Liver (tissue), 9 donors: Measurements from ENCODE around the gene DGKD. TPM values are rescaled to one million over a fixed set of nuclear protein-coding genes. Genes with fewer than 3 reads are reported as not detected.

Experiments
- DNase-seq: peaks from one replicate; pipeline ENCODE4 v3.0.0-alpha.2; 2017; ENCODE audit warnings: low spot score
- H3K27ac ChIP-seq, 2 donors: one replicate each; pipeline ENCODE4 v1.7.0; 2013; ENCODE audit warnings: inconsistent platforms in 2 of 2, low read length in 2 of 2, control low read depth in 1 of 2, low read depth in 1 of 2, mild to moderate bottlenecking in 1 of 2
- H3K27me3 ChIP-seq, 4 donors: one replicate each; pipeline versions ENCODE4 v1.6.1 to v1.7.0; 2013; ENCODE audit warnings: low read length in 3 of 4, inconsistent platforms in 1 of 4, mild to moderate bottlenecking in 1 of 4, moderate library complexity in 1 of 4; ENCODE audit not compliant: control insufficient read depth in 4 of 4, insufficient read depth in 4 of 4
- H3K36me3 ChIP-seq, 4 donors: one replicate each; pipeline versions ENCODE4 v1.6.1 to v1.7.0; 2013; ENCODE audit warnings: low read length in 3 of 4, mild to moderate bottlenecking in 3 of 4, low read depth in 1 of 4, moderate library complexity in 1 of 4; ENCODE audit not compliant: control insufficient read depth in 4 of 4, insufficient read depth in 3 of 4
- H3K4me1 ChIP-seq, 4 donors: one replicate each; pipeline versions ENCODE4 v1.6.1 to v1.7.0; 2013; ENCODE audit warnings: low read length in 3 of 4, mild to moderate bottlenecking in 3 of 4, moderate library complexity in 1 of 4; ENCODE audit not compliant: control insufficient read depth in 4 of 4, insufficient read depth in 4 of 4
- H3K4me3 ChIP-seq, 3 donors: one replicate each; pipeline versions ENCODE4 v1.6.1 to v1.7.0; 2013; ENCODE audit warnings: low read length in 3 of 3, control low read depth in 1 of 3, low read depth in 1 of 3, mild to moderate bottlenecking in 1 of 3
- H3K9ac ChIP-seq, 2 donors: one replicate each; pipeline ENCODE4 v1.7.0; 2013; ENCODE audit warnings: low read length in 2 of 2, mild to moderate bottlenecking in 2 of 2, moderate library complexity in 2 of 2, control low read depth in 1 of 2, low read depth in 1 of 2
- H3K9me3 ChIP-seq, 4 donors: one replicate each; pipeline versions ENCODE4 v1.6.1 to v1.7.0; 2013; ENCODE audit warnings: low read length in 3 of 4; ENCODE audit not compliant: control insufficient read depth in 4 of 4
- ATF3 ChIP-seq: IDR thresholded peaks from 2 replicates; pipeline ENCODE4 v1.6.1; 2016; ENCODE audit warnings: antibody characterized with exemption
- CTCF ChIP-seq: fragments of 150-350 bp; IDR thresholded peaks from 2 replicates; pipeline ENCODE4 v1.5.1; 2017; ENCODE audit warnings: improper control_type of control experiment, low read depth, low read length; ENCODE audit not compliant: missing input control
- EGR1 ChIP-seq, 2 donors: IDR thresholded peaks; 2 replicates each; pipeline ENCODE4 v1.6.1; 2016 to 2018; ENCODE audit warnings: antibody characterized with exemption in 2 of 2, low read depth in 2 of 2
- FOXA1 ChIP-seq: IDR thresholded peaks from 2 replicates; pipeline ENCODE4 v1.6.1; 2016; ENCODE audit warnings: antibody characterized with exemption
- GABPA ChIP-seq, 2 donors: IDR thresholded peaks in 1 of 2; conservative IDR thresholded peaks in 1 of 2; 2 replicates each; pipeline ENCODE4 v1.6.1; 2016; ENCODE audit warnings: antibody characterized with exemption in 2 of 2, mild to moderate bottlenecking in 1 of 2, moderate library complexity in 1 of 2
- HNF4A ChIP-seq, 2 donors: conservative IDR thresholded peaks; 2 replicates each; pipeline ENCODE4 v1.6.1; 2016; ENCODE audit warnings: antibody characterized with exemption in 2 of 2, mild to moderate bottlenecking in 2 of 2
- HNF4G ChIP-seq: IDR thresholded peaks from 2 replicates; pipeline ENCODE4 v1.6.1; 2016; ENCODE audit warnings: antibody characterized with exemption
- JUND ChIP-seq, 2 donors: IDR thresholded peaks; 2 replicates each; pipeline ENCODE4 v1.6.1; 2016; ENCODE audit warnings: antibody characterized with exemption in 2 of 2
- MAX ChIP-seq: IDR thresholded peaks from 2 replicates; pipeline ENCODE4 v1.6.1; 2016; ENCODE audit warnings: antibody characterized with exemption
- NR2F2 ChIP-seq: IDR thresholded peaks from 2 replicates; pipeline ENCODE4 v1.6.1; 2016; ENCODE audit warnings: antibody characterized with exemption
- RAD21 ChIP-seq, 2 donors: IDR thresholded peaks; 2 replicates each; pipeline ENCODE4 v1.6.1; 2016; ENCODE audit warnings: antibody characterized with exemption in 2 of 2, mild to moderate bottlenecking in 2 of 2
- REST ChIP-seq: IDR thresholded peaks from 2 replicates; pipeline ENCODE4 v1.6.1; 2016; ENCODE audit warnings: antibody characterized with exemption, mild to moderate bottlenecking
- RXRA ChIP-seq, 2 donors: IDR thresholded peaks; 2 replicates each; pipeline ENCODE4 v1.6.1; 2017 to 2018; ENCODE audit warnings: antibody characterized with exemption in 2 of 2, mild to moderate bottlenecking in 1 of 2
- SP1 ChIP-seq: IDR thresholded peaks from 2 replicates; pipeline ENCODE4 v1.6.1; 2018; ENCODE audit warnings: antibody characterized with exemption, mild to moderate bottlenecking
- TAF1 ChIP-seq: conservative IDR thresholded peaks from 2 replicates; pipeline ENCODE4 v1.6.1; 2016; ENCODE audit warnings: antibody characterized with exemption, mild to moderate bottlenecking
- YY1 ChIP-seq: IDR thresholded peaks from 2 replicates; pipeline ENCODE4 v1.6.1; 2016; ENCODE audit warnings: antibody characterized with exemption, mild to moderate bottlenecking
- ZBTB33 ChIP-seq: IDR thresholded peaks from 2 replicates; pipeline ENCODE4 v1.6.1; 2016; ENCODE audit warnings: antibody characterized with exemption
- WGBS: extraction: QIAGEN DNeasy Blood & Tissue Kit; methylation state at CpG from one replicate; pipeline ENCODE4 v1.1.7; 2013; 5-methylcytosine and 5-hydroxymethylcytosine counted together
- polyA plus RNA-seq, 2 donors: library from polyadenylated mRNA; stranded (reverse) in 1 of 2; unstranded in 1 of 2; fragments of 200-250 nt in 1 of 2; fragments of >200 nt in 1 of 2; fragmentation: Nextera tagmentation in 1 of 2; extraction: Ambion mirVana in 1 of 2; gene quantifications; one replicate each; pipeline versions ENCODE4 v1.2.1 to v1.2.3, GENCODE V29; 2013 to 2015
- total RNA-seq, 2 donors: library from RNA; depleted of rRNA; stranded (reverse); fragments of >200 nt; gene quantifications; one replicate each; pipeline ENCODE4 v1.2.3, GENCODE V29; 2014
- donor health status: healthy.
- donor health status: healthy.
- donor health status: healthy.
- donor health status: healthy.
- donor health status: healthy.

Gene DGKD
- total and polyA plus RNA-seq, 4 donors: 4.8 to 16.4 (median 8.2) TPM

DNA sequence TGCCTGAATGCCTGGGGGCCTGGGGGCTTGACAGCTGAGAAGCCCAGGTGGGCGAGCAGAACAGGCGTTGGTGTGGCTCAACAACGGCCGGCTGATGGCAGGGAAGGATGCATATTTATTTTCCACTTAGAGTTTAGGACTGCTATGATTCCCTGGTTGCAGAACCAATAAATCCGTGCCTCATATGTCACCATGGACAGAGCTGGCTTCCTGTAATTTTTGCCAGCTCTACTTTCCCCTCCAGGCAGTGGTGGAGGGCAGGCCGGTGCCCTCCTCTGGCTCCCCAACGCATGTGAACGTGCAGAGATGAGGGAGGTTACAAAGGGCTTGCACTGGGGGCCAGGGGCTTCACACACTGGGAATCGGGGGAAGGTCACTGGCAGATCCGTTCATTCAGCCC lies 28.5 kb upstream of the DGKD start:
- no peaks in the 10 kb centered on the region for H3K36me3 ChIP-seq
- no peaks in the 10 kb centered on the region for H3K4me1 ChIP-seq
- no peak overlapping the region for H3K4me3 ChIP-seq
- H3K27ac ChIP-seq: no peak overlapping the region
- no peak for TF ChIP-seq GABPA (IDR thresholded peaks at IDR 0.05 in 1 of 2, conservative IDR thresholded peaks at IDR 0.05 in 1 of 2)
- no peak for TF ChIP-seq MAX
- TF ChIP-seq SP1: no peak
- no peak for TF ChIP-seq HNF4G
- TF ChIP-seq HNF4A (conservative IDR thresholded peaks at IDR 0.05): no peak
- TF ChIP-seq TAF1: no peak
- no peak for TF ChIP-seq ATF3
- no peaks in the 10 kb centered on the region for H3K27me3 ChIP-seq
- H3K9ac ChIP-seq: no peak overlapping the region
- no peaks in the 10 kb centered on the region for H3K9me3 ChIP-seq
- WGBS: 80% methylated on average over 10 of the region's 10 CpGs
- DNase-seq: no peak

DNA sequence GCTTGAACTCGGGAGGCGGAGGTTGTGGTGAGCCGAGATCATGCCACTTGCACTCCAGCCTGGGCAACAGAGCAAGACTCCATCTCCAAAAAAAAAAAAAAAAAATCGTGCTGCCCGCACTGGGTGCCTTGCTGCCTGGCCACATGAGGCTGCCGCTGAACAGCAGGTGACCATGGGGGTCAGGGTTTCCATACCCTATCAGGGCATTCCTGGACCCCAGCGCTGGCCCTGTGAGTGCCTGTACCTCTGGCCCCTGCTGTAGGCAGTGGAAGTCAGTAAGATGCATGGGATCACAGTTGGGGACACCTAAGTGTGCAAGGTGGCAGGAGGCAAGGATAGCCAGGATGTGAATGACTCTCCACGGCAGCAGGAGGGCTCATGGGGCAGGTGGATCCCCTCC lies 27.8 kb upstream of the DGKD start:
- no peak for TF ChIP-seq YY1
- no peak for TF ChIP-seq RXRA (IDR thresholded peaks at IDR 0.05)
- TF ChIP-seq HNF4G: no peak
- TF ChIP-seq ATF3: no peak
- TF ChIP-seq FOXA1: no peak
- TF ChIP-seq GABPA (IDR thresholded peaks at IDR 0.05 in 1 of 2, conservative IDR thresholded peaks at IDR 0.05 in 1 of 2): no peak
- TF ChIP-seq JUND (IDR thresholded peaks at IDR 0.05): no peak
- no peak for TF ChIP-seq RAD21 (IDR thresholded peaks at IDR 0.05)
- H3K9ac ChIP-seq: no peak overlapping the region
- H3K4me1 ChIP-seq: no peaks in the 10 kb centered on the region
- no peaks in the 10 kb centered on the region for H3K27me3 ChIP-seq
- no peaks in the 10 kb centered on the region for H3K36me3 ChIP-seq
- H3K9me3 ChIP-seq: no peaks in the 10 kb centered on the region
- WGBS: 89% methylated on average over 8 of the region's 8 CpGs
- no peak overlapping the region for H3K27ac ChIP-seq
- H3K4me3 ChIP-seq: no peak overlapping the region
- no peak for DNase-seq

- Histone ChIP-seq H3K27me3 (no peaks in the 10 kb centered on the region), H3K4me1 (no peaks in the 10 kb centered on the region), H3K27ac (no peak overlapping the region), H3K9ac (no peak overlapping the region), H3K9me3 (no peaks in the 10 kb centered on the region), H3K4me3 (no peak overlapping the region), H3K36me3 (no peaks in the 10 kb centered on the region)
- no peak for DNase-seq
- no peak for TF ChIP-seq RXRA (IDR thresholded peaks at IDR 0.05)
- TF ChIP-seq YY1: no peak
- no peak for TF ChIP-seq JUND (IDR thresholded peaks at IDR 0.05)
- no peak for TF ChIP-seq ZBTB33
- no peak for TF ChIP-seq EGR1 (IDR thresholded peaks at IDR 0.05; ENCODE audit: low read depth in 2 of 2)
- TF ChIP-seq REST: no peak
- TF ChIP-seq ATF3: no peak
- TF ChIP-seq TAF1: no peak
- no peak for TF ChIP-seq NR2F2
- TF ChIP-seq HNF4A (conservative IDR thresholded peaks at IDR 0.05): no peak
- no peak for TF ChIP-seq FOXA1
- TF ChIP-seq RAD21 (IDR thresholded peaks at IDR 0.05): no peak
- no peak for TF ChIP-seq SP1
- no peak for TF ChIP-seq CTCF
- TF ChIP-seq GABPA (IDR thresholded peaks at IDR 0.05 in 1 of 2, conservative IDR thresholded peaks at IDR 0.05 in 1 of 2): no peak
- no peak for TF ChIP-seq HNF4G
- 82% methylated on average over 4 of the region's 4 CpGs for WGBS
Observed at GRCh38 chr2:233328922-233329321, 25.4 kb upstream of the DGKD start.
